Effector memory CD4-positive, alpha-beta T cell (primary cell): ENCODE data around the gene PHGDH.

ENCODE experiments used
- DNase-seq, 3 donors: peaks; one replicate each; pipeline ENCODE4 v3.0.0-alpha.2; 2020
- H3K27ac ChIP-seq: 2 replicates; pipeline ENCODE4 v1.7.0; 2013; ENCODE audit warnings: mild to moderate bottlenecking, low read length, moderate library complexity; ENCODE audit not compliant: insufficient read depth, poor library complexity, severe bottlenecking
- H3K27me3 ChIP-seq: replicated peaks from 2 replicates; pipeline ENCODE4 v1.7.0; 2013; ENCODE audit warnings: mild to moderate bottlenecking, low read length; ENCODE audit not compliant: insufficient read depth, control insufficient read depth, poor library complexity, severe bottlenecking
- H3K36me3 ChIP-seq: 2 replicates; pipeline ENCODE4 v1.7.0; 2013; ENCODE audit warnings: mild to moderate bottlenecking, low read length, moderate library complexity; ENCODE audit not compliant: control insufficient read depth, insufficient read depth
- H3K4me1 ChIP-seq: 2 replicates; pipeline ENCODE4 v1.7.0; 2013; ENCODE audit warnings: low read length, mild to moderate bottlenecking; ENCODE audit not compliant: control insufficient read depth, insufficient read depth, poor library complexity, severe bottlenecking
- H3K4me3 ChIP-seq: 2 replicates; pipeline ENCODE4 v1.7.0; 2013; ENCODE audit warnings: low read length, low read depth, mild to moderate bottlenecking; ENCODE audit not compliant: insufficient read depth, poor library complexity, severe bottlenecking
- H3K9me3 ChIP-seq: 2 replicates; pipeline ENCODE4 v1.7.0; 2013; ENCODE audit warnings: mild to moderate bottlenecking, low read length, moderate library complexity; ENCODE audit not compliant: control insufficient read depth

PHGDH gene

DNA sequence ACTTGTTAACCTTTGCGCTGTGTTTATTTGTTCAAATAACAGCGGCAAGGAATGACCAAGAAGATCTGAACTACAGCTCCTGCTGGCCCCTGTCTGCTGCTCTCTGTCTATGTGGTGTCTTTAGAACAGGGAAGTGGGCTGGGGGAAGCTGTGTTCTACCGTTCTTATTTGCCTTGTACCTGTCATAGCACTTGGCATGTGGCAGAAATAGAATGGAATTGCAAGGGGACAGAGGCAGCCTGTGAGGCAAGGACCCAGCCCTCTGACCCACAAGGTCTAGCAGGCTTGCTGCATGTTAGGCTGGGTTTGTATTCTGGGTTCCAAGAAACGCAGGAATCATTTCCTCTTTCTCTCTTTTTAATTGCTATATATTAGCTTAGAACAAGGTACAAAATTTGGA, 36.3 kb downstream of the PHGDH start:
- DNase-seq, result no peak
- Histone ChIP-seq H3K27me3 (no peaks in the 10 kb centered on the region), H3K4me3 (no peak overlapping the region), H3K4me1 (no peaks in the 10 kb centered on the region), H3K36me3 (no peaks in the 10 kb centered on the region), H3K9me3 (no peaks in the 10 kb centered on the region), H3K27ac (no peak overlapping the region)

DNA sequence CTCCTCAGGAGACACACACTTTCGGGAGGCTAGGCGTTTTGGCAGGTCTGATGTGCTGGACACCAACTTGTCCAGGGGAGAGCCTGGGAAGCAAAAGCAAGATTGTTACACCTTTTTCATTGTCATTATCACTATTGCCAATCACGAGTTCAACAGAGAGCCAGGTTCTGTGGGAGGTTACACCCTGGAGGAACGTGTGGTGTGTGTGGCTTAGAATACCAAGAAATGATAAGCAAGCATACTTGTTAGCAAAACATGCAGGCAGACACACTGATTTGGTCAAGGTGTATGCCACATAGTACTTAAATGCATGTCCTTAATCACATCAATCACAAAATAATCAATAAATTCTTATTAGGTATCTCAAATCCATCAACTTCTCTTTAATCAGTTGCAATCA, 40.9 kb downstream of the PHGDH start:
- Histone ChIP-seq H3K27ac (no peak overlapping the region), H3K36me3 (no peaks in the 10 kb centered on the region), H3K4me3 (no peak overlapping the region), H3K4me1 (no peaks in the 10 kb centered on the region), H3K27me3 (no peaks in the 10 kb centered on the region), H3K9me3 (no peaks in the 10 kb centered on the region)
- DNase-seq, result no peak

DNA sequence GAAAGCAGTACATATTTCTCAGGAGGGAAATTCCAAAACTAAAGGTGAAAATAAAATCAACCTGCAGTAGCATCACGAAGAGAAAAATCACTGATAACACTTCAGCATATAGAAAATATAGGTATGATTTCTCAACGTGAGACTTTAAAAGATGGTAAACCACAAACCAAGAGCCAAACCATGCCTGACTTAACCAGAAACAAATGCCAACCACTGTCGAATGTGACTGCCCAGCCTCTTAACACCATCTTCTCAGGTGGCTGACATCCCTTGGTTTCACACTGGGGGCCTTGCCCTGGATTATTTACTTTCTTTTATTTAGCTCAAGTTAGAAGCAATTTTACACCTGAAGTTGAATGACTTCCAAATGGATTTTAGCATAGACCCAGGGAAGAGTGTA, 46.9 kb downstream of the PHGDH start:
- Histone ChIP-seq H3K36me3 (no peaks in the 10 kb centered on the region), H3K27ac (no peak overlapping the region), H3K27me3 (no peaks in the 10 kb centered on the region), H3K9me3 (no peaks in the 10 kb centered on the region), H3K4me3 (no peak overlapping the region), H3K4me1 (no peaks in the 10 kb centered on the region)
- no peak for DNase-seq

DNA sequence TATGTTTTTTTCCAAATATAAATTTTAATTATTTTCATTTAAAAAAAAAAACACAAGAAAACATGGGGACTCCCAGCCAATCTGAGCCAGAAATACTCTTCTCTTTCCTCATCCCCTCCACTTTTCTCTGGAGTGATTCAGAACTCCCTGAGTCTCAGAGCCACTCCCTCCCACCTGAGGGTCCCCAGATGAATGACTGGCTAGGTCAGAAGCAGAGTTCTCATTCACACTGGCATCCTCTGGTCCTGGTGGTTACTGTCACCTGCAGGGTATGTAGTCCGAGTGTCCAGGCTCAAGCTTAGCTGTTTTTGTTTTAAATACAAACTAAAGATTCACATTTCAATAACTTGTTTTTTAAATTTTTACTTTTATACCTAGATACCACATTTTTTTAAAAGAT, 50.7 kb downstream of the PHGDH start:
- no peak overlapping the region for H3K27ac ChIP-seq
- H3K36me3 ChIP-seq, result no peaks in the 10 kb centered on the region
- DNase-seq, result no peak
- H3K4me3 ChIP-seq, result no peak overlapping the region
- H3K27me3 ChIP-seq, result no peaks in the 10 kb centered on the region
- no peaks in the 10 kb centered on the region for H3K4me1 ChIP-seq
- no peaks in the 10 kb centered on the region for H3K9me3 ChIP-seq

DNA sequence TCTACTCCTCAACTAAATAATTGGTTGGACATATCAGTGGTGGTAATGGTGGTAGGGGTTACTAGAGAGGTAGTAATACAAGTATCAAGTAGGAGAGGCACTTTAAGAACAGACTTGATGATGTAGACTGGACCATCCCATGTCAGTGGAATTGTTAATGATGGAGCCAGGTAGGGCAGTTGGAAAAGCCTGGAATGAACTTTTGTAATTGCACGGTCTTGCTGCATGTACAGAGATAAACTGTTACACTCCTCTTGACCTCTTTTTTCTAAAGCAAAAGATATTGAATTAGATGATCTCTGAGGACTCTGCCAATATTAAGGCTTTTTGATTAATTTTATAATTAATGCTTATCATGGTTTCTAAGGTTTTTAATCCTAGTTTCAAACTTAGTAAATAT, 51.2 kb downstream of the PHGDH start:
- no peaks in the 10 kb centered on the region for H3K9me3 ChIP-seq
- no peak for DNase-seq
- H3K27me3 ChIP-seq, result no peaks in the 10 kb centered on the region

GRCh38 chr1:119764220-119764619, 52.5 kb downstream of the PHGDH start:
- no peak overlapping the region for H3K4me3 ChIP-seq
- H3K36me3 ChIP-seq, result no peaks in the 10 kb centered on the region
- H3K9me3 ChIP-seq, result no peaks in the 10 kb centered on the region
- no peaks in the 10 kb centered on the region for H3K4me1 ChIP-seq
- no peaks in the 10 kb centered on the region for H3K27me3 ChIP-seq
- no peak for DNase-seq
- H3K27ac ChIP-seq, result no peak overlapping the region

More for the DNA sequence above, 51.2 kb downstream of the PHGDH start:
- Histone ChIP-seq H3K27ac (no peak overlapping the region), H3K36me3 (no peaks in the 10 kb centered on the region), H3K4me3 (no peak overlapping the region), H3K4me1 (no peaks in the 10 kb centered on the region)

GRCh38 chr1:119766374-119766794, 54.6 kb downstream of the PHGDH start:
- DNase-seq, result no peak
- Histone ChIP-seq H3K9me3 (no peaks in the 10 kb centered on the region), H3K27ac (no peak overlapping the region), H3K27me3 (no peaks in the 10 kb centered on the region), H3K4me3 (no peak overlapping the region), H3K4me1 (no peaks in the 10 kb centered on the region), H3K36me3 (no peaks in the 10 kb centered on the region)

DNA sequence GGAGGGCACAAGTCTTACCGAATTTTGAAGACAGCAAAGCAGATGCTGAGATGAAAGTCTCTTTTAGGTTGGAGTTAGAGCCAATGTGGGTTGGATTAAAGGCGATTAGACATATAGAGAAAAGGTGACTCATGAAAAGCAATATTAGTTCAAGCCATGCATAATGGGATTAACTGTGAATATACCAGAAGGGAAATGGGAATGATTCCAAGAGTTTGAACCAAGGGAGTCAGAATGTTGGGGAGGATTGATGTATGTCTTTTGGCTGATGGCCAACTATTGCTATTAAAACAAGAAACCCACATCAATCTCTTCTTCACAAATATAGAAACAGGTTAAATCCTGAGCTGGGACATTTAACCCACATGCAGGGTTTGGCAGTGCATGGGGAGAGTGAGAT, 55.8 kb downstream of the PHGDH start:
- Histone ChIP-seq H3K4me3 (no peak overlapping the region), H3K27ac (no peak overlapping the region), H3K36me3 (no peaks in the 10 kb centered on the region), H3K9me3 (no peaks in the 10 kb centered on the region), H3K27me3 (no peaks in the 10 kb centered on the region), H3K4me1 (no peaks in the 10 kb centered on the region)
- no peak for DNase-seq

GRCh38 chr1:119768778-119769177, 57.0 kb downstream of the PHGDH start, which contains the start of gene HMGCS2:
HMGCS2 (minus strand) TSS chr1:119768905; CDS start chr1:119768844, 61 bp downstream.
- DNase-seq, result no peak
- Histone ChIP-seq H3K36me3 (no peaks in the 10 kb centered on the region), H3K4me1 (no peaks in the 10 kb centered on the region), H3K27me3 (no peaks in the 10 kb centered on the region), H3K4me3 (no peak within 1 kb of the TSS), H3K27ac (no peak within 1 kb of the TSS), H3K9me3 (no peaks in the 10 kb centered on the region)

- no peak for DNase-seq
- Histone ChIP-seq H3K36me3 (no peaks in the 10 kb centered on the region), H3K27me3 (no peaks in the 10 kb centered on the region), H3K9me3 (no peaks in the 10 kb centered on the region), H3K27ac (no peak overlapping the region), H3K4me1 (no peaks in the 10 kb centered on the region), H3K4me3 (no peak overlapping the region)
Observed at GRCh38 chr1:119771016-119771415, 59.3 kb downstream of the PHGDH start.

- H3K36me3 ChIP-seq, result no peaks in the 10 kb centered on the region
- H3K4me3 ChIP-seq, result no peak overlapping the region
- no peaks in the 10 kb centered on the region for H3K9me3 ChIP-seq
- H3K27ac ChIP-seq, result no peak overlapping the region
- H3K4me1 ChIP-seq, result no peaks in the 10 kb centered on the region
- H3K27me3 ChIP-seq, result no peaks in the 10 kb centered on the region
- DNase-seq, result no peak
Observed at GRCh38 chr1:119771770-119772169, 60.0 kb downstream of the PHGDH start.
